Stimulated activated CD4-positive, alpha-beta T cell treated with anti-CD3 and anti-CD28 coated beads, Interleukin-1b, Interleukin-23, amount 100 ng/mL, for 48 hours (primary cell): ENCODE measurements around the gene WDSUB1.

ENCODE experiments used
- DNase-seq: peaks from one replicate; pipeline ENCODE4 v3.0.0-alpha.2; 2020

WDSUB1 gene

GRCh38 chr2:159285929-159286708 is at the start of gene WDSUB1:
Gene WDSUB1, minus strand, starts transcription at chr2:159286703. Its CDS starts 3,634 bp downstream, at chr2:159283069.
- DNase-seq, result peak; percentile 23

GRCh38 chr2:159326569-159327255 is 40.2 kb upstream of the WDSUB1 start:
- DNase-seq, result no peak

DNA sequence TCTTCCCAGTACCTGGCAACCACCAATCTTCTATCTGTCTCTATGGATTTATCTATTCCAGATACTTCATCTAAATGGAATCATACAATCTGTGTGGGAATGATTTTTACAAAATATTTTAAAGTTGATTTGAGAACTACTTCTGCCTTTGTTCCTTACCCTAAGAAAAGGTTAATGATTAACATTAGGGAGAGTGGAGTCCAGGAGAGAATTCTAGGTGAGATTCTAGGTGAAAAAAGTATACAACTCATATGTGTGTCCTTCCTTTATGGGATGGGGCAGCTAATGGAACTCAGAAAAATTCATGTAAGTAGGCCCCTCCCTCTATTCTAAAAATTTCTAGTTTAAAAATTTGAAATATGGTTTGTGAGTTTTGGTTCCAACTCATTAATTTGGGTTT is 35.9 kb upstream of the WDSUB1 start:
- DNase-seq, result no peak

DNA sequence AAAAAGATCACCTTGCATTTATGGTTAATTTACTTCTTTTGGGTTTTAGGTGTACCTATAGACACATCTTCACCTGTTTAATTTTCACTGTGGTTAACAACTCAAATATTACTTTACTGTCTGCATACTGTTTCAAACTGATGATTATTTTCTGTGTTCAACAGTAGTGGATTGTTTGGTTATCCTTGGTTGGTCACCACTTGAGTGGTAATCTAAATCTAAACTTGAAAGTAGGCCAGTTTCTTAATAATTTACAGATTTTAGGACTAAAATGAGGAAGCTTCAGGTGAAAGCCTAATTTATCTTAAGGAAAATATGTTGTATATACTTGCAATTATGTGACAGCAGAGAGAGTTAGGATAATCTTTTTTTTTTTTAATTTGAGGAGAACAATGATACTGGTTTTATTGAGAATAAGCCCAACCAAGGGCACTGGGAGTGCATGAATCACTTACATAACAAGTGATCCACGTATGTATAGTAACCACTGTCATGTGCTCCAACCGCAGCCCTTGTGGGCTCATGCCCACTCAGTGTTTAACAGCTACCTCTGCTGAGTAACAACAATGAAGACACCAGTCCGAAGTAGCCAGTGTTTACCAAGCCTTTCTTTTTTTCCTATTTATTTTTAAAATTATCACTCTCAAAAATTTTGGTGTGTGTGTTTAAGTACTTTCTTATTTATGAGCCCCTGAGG is 31.0 kb upstream of the WDSUB1 start:
- no peak for DNase-seq

GRCh38 chr2:159307942-159308341 is 21.4 kb upstream of the WDSUB1 start:
- no peak for DNase-seq

DNA sequence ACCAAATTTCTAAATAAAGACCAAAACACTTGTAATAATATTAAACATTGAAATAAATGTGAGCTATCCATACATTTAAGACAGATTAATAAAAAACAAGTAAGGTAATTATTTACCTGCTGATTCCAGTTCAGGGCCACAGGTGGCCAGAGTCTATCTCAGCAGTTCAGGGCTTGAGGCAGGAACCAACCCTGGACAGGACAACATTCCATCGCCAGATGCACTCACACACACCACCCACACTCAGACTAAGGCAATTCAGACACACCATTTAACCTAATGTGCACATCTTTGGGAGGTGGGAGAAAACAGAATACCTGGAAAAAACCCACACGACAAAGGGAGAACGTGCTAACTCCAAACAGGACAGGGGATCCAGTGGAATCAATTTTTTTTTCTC is 14.1 kb upstream of the WDSUB1 start:
- DNase-seq, result no peak

- no peak for DNase-seq
Observed at GRCh38 chr2:159298967-159299366, 12.5 kb upstream of the WDSUB1 start.

- no peak for DNase-seq
Observed at GRCh38 chr2:159297042-159297707, 10.7 kb upstream of the WDSUB1 start.

DNA sequence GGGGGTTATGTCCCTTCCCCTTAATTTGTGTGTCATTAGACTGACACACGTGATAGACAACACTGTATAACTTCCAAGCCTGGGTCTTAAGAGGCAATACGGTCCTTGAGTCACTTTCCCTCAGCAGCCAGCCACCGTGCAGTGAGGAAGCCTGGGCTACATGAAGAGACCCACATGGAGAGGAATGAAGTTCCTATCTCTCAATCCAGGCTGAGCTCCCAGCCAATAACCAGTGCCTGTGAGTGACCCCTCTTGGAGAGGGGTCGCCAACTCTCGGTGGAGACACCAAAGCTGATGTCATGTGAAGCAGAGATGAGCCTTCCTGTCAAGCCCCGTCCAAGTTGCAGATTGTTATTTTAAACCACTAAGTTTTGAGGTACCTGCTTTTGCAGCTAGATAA is 5.7 kb upstream of the WDSUB1 start:
- no peak for DNase-seq

DNA sequence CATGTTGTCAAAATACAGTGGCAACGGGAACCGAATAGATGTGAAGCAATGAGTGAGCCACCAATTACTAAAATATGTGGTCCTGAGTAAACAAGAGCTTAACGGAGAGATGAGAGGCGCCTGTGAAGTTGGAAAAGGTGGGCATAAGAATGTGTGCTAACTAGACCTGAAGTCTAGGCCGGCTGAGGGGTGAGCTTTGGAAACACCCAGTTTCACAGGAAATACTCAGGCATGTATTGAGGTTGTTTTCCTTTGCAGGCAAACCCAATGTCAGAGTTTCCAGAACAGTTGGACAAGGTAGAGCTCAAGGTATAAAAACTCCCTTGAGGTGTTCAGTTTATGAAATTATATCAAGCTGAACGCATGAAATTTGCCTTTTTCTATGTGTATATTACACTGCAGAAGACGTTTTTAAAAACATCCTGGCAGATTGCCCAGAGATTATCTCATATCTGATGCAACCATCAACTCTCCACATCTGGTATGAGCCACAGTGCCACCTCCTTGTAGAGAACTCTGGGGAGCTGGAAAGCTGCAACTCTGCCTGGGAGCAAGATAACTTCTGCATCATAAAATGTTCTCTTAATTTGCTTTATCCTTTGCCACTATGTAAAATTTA is 3.9 kb upstream of the WDSUB1 start:
- no peak for DNase-seq

DNA sequence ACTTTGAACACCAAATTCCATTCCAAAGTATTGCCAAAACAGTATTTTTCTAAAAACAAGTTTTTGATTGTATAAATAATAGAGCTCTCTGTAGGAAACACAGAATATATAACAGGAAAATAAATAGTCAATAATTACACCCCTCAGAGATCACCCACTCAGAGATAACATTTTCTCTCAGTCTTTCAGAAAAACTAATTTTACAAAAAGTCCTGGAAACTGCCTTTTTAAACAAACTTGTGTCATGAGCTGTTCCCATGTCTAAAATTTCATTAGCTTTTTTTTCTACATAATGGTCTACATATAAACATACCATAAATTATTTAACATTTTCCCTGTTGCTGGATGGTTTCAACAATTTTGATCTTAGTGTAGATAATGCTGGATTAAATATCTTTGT is 1.2 kb upstream of the WDSUB1 start:
- no peak for DNase-seq

DNA sequence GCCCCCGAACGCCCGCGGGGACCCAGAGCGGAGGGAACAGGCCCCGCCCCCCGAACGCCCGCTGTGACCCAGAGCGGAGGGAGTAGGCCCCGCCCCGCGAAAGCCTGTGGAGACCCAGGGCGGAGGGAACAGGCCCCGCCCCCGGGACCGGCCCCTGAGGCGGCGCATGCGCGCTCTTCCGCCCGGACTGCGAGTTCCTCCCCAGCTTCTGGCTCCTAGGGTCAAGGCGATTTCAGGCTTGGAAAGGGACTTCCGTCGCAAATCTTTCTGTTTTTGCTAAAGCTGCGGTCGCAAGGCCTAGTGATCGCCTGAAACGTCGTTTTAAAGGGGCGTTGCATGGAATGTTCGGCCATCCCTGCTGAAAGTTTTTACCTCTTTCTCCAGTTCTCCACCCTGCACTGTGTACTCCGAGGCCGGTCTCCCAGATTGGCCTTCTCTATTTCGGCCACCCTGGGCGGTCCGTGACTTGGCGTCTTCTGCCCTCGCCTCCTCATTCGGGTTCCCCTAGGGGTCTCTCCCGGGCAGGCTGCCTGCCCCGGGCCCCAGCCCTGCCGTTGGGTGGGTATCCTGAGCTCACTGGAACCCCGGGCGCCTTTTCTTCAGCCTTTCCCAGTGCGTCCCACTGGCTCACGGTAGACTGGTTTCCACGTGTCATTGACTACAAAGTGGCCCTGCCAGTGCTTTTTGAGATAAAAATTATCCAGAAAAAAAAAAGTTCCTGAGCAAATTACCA is 372 bp upstream of the WDSUB1 start:
- peak; percentile 96 for DNase-seq

- DNase-seq, result no peak
Observed at GRCh38 chr2:159285433-159285832, 1.1 kb downstream of the WDSUB1 start.

GRCh38 chr2:159283529-159283928 is 3.0 kb downstream of the WDSUB1 start:
- no peak for DNase-seq

- no peak for DNase-seq
Observed at GRCh38 chr2:159281002-159281401, 5.5 kb downstream of the WDSUB1 start.

DNA sequence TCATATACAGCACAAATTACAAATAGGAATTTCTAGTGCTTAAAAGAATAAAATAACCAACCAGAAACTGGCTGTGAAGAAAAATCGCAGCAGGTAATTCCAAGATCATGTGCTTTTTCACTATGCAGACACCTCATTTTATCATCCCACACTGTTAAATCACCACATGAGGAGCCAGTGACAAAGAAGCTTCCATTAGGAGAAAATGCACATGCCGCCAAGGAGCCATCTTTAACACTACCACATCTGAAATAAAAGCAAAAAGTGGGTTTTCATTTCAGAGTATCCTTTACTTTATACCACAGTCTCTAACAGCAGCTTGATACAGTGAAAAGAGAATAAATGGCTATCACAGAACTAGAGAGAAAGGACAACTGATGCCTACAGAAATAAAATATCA is 6.8 kb downstream of the WDSUB1 start:
- no peak for DNase-seq

- no peak for DNase-seq
Observed at GRCh38 chr2:159275111-159275510, 11.4 kb downstream of the WDSUB1 start.

DNA sequence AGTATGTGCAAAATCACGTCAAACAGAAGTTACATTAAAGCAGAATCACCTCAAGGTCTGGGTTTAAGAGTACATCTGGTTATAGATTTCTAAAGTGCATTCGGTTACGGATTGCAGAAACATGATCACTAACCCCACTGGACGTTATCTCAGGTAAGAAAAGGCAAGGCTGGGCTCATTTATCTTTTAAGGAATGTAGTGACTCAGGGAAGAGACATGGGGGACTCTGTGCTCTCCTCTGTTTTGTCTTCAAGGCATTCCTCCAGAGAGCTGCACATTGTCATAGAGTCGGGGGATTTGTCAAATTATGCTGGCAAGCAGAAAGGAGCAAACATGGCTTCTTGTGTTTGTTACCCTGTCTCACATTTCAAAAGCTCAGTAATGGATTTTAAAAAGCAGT is 14.3 kb downstream of the WDSUB1 start:
- DNase-seq, result no peak

GRCh38 chr2:159270744-159271379 is 15.6 kb downstream of the WDSUB1 start:
- DNase-seq, result no peak

DNA sequence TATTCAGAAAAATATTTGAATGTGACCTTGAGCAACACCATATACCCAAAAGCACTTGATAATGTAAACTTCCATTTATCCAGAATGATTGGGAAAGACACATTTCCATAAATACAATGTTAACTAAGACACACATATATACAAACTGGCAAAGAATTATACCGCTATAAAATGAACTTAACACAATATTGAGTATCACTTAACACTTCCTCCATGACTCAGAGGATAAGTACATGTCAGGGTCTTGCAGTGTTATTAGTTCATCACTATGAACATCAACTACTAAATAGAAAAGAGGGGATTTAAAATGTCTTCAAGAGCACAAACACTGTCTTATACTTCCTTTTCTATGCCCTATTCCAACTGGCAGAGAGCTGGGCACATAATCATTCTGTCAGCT is 18.6 kb downstream of the WDSUB1 start:
- DNase-seq, result no peak

DNA sequence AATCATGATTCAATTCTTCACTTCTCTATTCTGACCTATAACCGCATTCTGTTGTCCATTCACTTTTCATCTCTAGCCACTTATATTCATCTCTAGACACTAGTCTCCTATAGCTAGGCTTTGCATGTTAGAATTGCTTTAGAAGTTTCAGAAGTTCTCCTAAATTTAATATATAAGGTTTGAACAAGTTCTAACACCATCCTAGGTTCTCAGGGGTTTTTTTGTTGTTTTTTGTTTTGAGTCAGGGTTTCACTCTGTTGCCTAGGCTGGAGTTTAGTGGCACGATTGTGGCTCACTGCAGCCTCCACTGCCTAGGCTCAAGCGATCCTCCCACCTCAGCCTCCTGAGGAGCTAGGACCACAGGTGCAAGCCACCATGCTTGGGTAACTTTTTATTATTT is 19.9 kb downstream of the WDSUB1 start:
- no peak for DNase-seq

DNA sequence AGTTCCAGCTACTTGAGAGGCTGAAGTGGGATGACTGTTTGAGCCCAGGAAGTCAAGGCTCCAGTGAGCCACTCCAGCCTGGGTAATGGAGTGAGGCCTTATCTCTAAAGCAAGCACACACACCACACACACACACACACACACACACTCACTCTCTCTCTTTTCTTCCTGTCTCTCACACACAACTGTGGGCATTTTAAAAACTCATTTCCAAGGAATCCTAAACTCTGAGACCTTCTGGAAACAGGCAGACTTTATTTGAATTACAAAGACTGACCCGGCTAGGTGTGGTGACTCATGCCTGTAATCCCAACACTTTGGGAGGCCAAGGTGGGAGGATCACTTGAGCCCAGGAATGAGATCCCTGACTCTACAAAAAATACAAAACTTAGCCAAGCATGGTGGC is 21.3 kb downstream of the WDSUB1 start:
- DNase-seq, result no peak
